Smooth muscle cell (in vitro differentiated cells): ENCODE results near the gene CYLD. TPM values are rescaled to one million over a fixed set of nuclear protein-coding genes. Genes with fewer than 3 reads are reported as not detected.

ENCODE experiments used
- DNase-seq: peaks from one replicate; lab custom pipeline; 2025; ENCODE audit not compliant: unreplicated experiment; lab: John Stamatoyannopoulos, UW
- H2AFZ ChIP-seq: fragments of 200-600 bp; sonication (generic); 2 replicates; pipeline ENCODE4 v1.6.0; 2016; ENCODE audit warnings: antibody characterized with exemption, low read depth, mild to moderate bottlenecking
- H3F3A ChIP-seq: fragments of 200-600 bp; sonication (generic); 2 replicates; pipeline ENCODE4 v1.6.0; 2017; ENCODE audit warnings: antibody characterized with exemption, low read depth
- H3K27ac ChIP-seq: fragments of 200-600 bp; sonication (generic); 2 replicates; pipeline ENCODE4 v1.5.1; 2016; ENCODE audit warnings: low read depth, mild to moderate bottlenecking
- H3K27me3 ChIP-seq: fragments of 200-600 bp; sonication (generic); 2 replicates; pipeline ENCODE4 v1.6.1; 2016; ENCODE audit warnings: low read depth, mild to moderate bottlenecking
- H3K36me3 ChIP-seq: fragments of 200-600 bp; sonication (generic); 2 replicates; pipeline ENCODE4 v1.5.1; 2016; ENCODE audit warnings: low read depth
- H3K4me1 ChIP-seq: fragments of 200-600 bp; sonication (generic); 2 replicates; pipeline ENCODE4 v1.5.1; 2016; ENCODE audit warnings: low read depth
- H3K4me2 ChIP-seq: fragments of 200-600 bp; sonication (generic); 2 replicates; pipeline ENCODE4 v1.6.0; 2016; ENCODE audit warnings: mild to moderate bottlenecking
- H3K4me3 ChIP-seq: fragments of 200-600 bp; sonication (generic); 2 replicates; pipeline ENCODE4 v1.5.1; 2016; ENCODE audit warnings: mild to moderate bottlenecking
- H3K79me2 ChIP-seq: fragments of 200-600 bp; sonication (generic); 2 replicates; pipeline ENCODE4 v1.6.0; 2016; ENCODE audit warnings: low read depth, mild to moderate bottlenecking
- H3K9ac ChIP-seq: fragments of 200-600 bp; sonication (generic); 2 replicates; pipeline ENCODE4 v1.6.0; 2016; ENCODE audit warnings: low read depth
- H3K9me3 ChIP-seq: fragments of 200-600 bp; sonication (generic); replicated peaks from 2 replicates; pipeline ENCODE4 v1.5.1; 2016; ENCODE audit warnings: low read depth
- H4K20me1 ChIP-seq: fragments of 200-600 bp; sonication (generic); 2 replicates; pipeline ENCODE4 v1.6.0; 2016; ENCODE audit warnings: low read depth
- CTCF ChIP-seq: fragments of 200-600 bp; sonication (generic); IDR thresholded peaks from 2 replicates; pipeline ENCODE4 v1.5.1; 2017; ENCODE audit warnings: borderline replicate concordance, mild to moderate bottlenecking, antibody characterized with exemption; ENCODE audit not compliant: insufficient read depth, poor library complexity, severe bottlenecking
- WGBS: methylation state at CpG from one replicate; pipeline ENCODE4 v1.1.7; 2016; ENCODE audit warnings: low lambda C conversion rate; 5-methylcytosine and 5-hydroxymethylcytosine counted together
- polyA plus RNA-seq: library from polyadenylated mRNA; unstranded; fragments of >200 nt; fragmentation: Nextera tagmentation; extraction: Ambion mirVana; gene quantifications from 2 replicates; pipeline ENCODE4 v1.2.1, GENCODE V29; 2016
- total RNA-seq: library from RNA; depleted of rRNA; stranded (reverse); fragments of >200 nt; gene quantifications from 2 replicates; pipeline ENCODE4 v1.2.3, GENCODE V29; 2014

The CYLD gene
- total and polyA plus RNA-seq, 2 experiments from 2014 or later, result 11.3 to 13.8 TPM

GRCh38 chr16:50841081-50841886 is 99.4 kb downstream of the CYLD start:
- H3K27ac ChIP-seq, result no peak overlapping the region
- H3K9ac ChIP-seq, result no peak overlapping the region
- H3K9me3 ChIP-seq, result no peaks in the 10 kb centered on the region
- H3F3A ChIP-seq, result no peaks in the 10 kb centered on the region
- no peaks in the 10 kb centered on the region for H3K79me2 ChIP-seq
- H3K36me3 ChIP-seq, result no peaks in the 10 kb centered on the region
- no peak for TF ChIP-seq CTCF
- peak overlapping the region; percentile 21 for H2AFZ ChIP-seq
- no peaks in the 10 kb centered on the region for H4K20me1 ChIP-seq
- H3K4me1 ChIP-seq, result peaks cover 3% of the 10 kb centered on the region
- peaks cover 14% of the 10 kb centered on the region for H3K27me3 ChIP-seq
- no peak for DNase-seq
- 59% methylated on average over 44 of the region's 44 CpGs for WGBS
- peak overlapping the region; percentile 82 for H3K4me2 ChIP-seq
- H3K4me3 ChIP-seq, result peak overlapping the region; percentile 38

- Histone ChIP-seq H3K9ac (no peak overlapping the region), H2AFZ (no peak overlapping the region), H4K20me1 (no peaks in the 10 kb centered on the region), H3K27ac (no peak overlapping the region), H3K36me3 (no peaks in the 10 kb centered on the region), H3K4me1 (peaks cover 3% of the 10 kb centered on the region), H3F3A (no peaks in the 10 kb centered on the region), H3K79me2 (no peaks in the 10 kb centered on the region), H3K4me3 (no peak overlapping the region), H3K27me3 (peaks cover 14% of the 10 kb centered on the region), H3K4me2 (no peak overlapping the region), H3K9me3 (no peaks in the 10 kb centered on the region)
- no peak for TF ChIP-seq CTCF
- 96% methylated on average over 17 of the region's 17 CpGs for WGBS
- DNase-seq, result no peak
These were observed 100.2 kb downstream of the CYLD start for GRCh38 chr16:50842013-50842505.

- no peak overlapping the region for H3K4me3 ChIP-seq
- TF ChIP-seq CTCF, result no peak
- H3K9me3 ChIP-seq, result no peaks in the 10 kb centered on the region
- H3K4me2 ChIP-seq, result no peak overlapping the region
- no peak overlapping the region for H3K27ac ChIP-seq
- no peaks in the 10 kb centered on the region for H3K79me2 ChIP-seq
- H3K27me3 ChIP-seq, result peaks cover 14% of the 10 kb centered on the region
- H2AFZ ChIP-seq, result no peak overlapping the region
- 90% methylated on average over 4 of the region's 4 CpGs for WGBS
- DNase-seq, result no peak
- H3F3A ChIP-seq, result no peaks in the 10 kb centered on the region
- H3K9ac ChIP-seq, result no peak overlapping the region
- H3K4me1 ChIP-seq, result peaks cover 3% of the 10 kb centered on the region
- H4K20me1 ChIP-seq, result no peaks in the 10 kb centered on the region
- no peaks in the 10 kb centered on the region for H3K36me3 ChIP-seq
These were observed 100.7 kb downstream of the CYLD start for GRCh38 chr16:50842589-50842988.
